Prostate gland (tissue), 2 donors: ENCODE data around the gene KCND2.

Experiments
- CTCF ChIP-seq, 4 experiments: fragments of 200-600 bp in 2 of 4; fragments of 450-650 bp in 2 of 4; sonication (generic) in 2 of 4; IDR thresholded peaks; 1 replicate in 3 of 4; 2 replicates in 1 of 4; pipeline ENCODE4 v1.5.1; 2016 to 2019; ENCODE audit warnings: antibody characterized with exemption in 4 of 4, mild to moderate bottlenecking in 2 of 4, moderate library complexity in 2 of 4
- POLR2A ChIP-seq: fragments of 450-650 bp; IDR thresholded peaks from one replicate; pipeline ENCODE4 v1.6.1; 2016; ENCODE audit warnings: antibody characterized with exemption, mild to moderate bottlenecking
- POLR2AphosphoS5 ChIP-seq: sonication (generic); formaldehyde crosslinking; IDR thresholded peaks from one replicate; pipeline ENCODE4 v1.6.1; 2017; ENCODE audit warnings: antibody characterized with exemption

- TF ChIP-seq CTCF (IDR thresholded peaks at IDR 0.05) (no peak), POLR2A (no peak), POLR2AphosphoS5 (no peak)
These were observed 291.2 kb downstream of the KCND2 start for GRCh38 chr7:120564145-120564544.
